ENCODE results near the gene MOGAT1.
A peak's percentile ranks its signal among the peaks of the same experiment; 100 is the strongest.

MOGAT1 gene, protein sequence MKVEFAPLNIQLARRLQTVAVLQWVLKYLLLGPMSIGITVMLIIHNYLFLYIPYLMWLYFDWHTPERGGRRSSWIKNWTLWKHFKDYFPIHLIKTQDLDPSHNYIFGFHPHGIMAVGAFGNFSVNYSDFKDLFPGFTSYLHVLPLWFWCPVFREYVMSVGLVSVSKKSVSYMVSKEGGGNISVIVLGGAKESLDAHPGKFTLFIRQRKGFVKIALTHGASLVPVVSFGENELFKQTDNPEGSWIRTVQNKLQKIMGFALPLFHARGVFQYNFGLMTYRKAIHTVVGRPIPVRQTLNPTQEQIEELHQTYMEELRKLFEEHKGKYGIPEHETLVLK

GRCh38 chr2:222671259-222672067 is at the start of gene MOGAT1:
Gene MOGAT1, plus strand, starts transcription at chr2:222671658. Its CDS starts 128 bp downstream, at chr2:222671786.
- no peak for DNase-seq

- no peak for DNase-seq
Measured at GRCh38 chr2:222621893-222622292, 49.6 kb upstream of the MOGAT1 start.

GRCh38 chr2:222622910-222623309 is 48.5 kb upstream of the MOGAT1 start:
- no peak for DNase-seq

- no peak for DNase-seq
Measured at GRCh38 chr2:222623756-222624309, 47.6 kb upstream of the MOGAT1 start.

DNA sequence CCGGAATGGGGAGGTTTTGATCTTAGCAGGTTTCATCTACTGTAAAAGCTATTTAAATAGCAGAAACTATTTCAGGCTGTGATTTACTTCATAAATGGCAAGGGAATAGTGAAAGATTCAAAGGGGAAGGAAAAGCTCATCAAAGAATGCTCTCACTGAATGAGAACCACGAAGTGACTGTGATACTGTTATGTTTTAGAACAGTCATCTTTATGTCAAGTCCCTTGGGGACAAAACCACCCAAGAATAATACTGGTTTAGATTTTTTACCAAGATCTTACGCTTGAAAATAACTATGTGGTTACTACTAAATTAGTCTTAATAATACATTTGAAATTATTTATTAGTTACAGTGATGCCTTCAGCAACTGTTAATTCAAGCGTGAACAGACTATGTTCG is 43.7 kb upstream of the MOGAT1 start:
- no peak for DNase-seq

DNA sequence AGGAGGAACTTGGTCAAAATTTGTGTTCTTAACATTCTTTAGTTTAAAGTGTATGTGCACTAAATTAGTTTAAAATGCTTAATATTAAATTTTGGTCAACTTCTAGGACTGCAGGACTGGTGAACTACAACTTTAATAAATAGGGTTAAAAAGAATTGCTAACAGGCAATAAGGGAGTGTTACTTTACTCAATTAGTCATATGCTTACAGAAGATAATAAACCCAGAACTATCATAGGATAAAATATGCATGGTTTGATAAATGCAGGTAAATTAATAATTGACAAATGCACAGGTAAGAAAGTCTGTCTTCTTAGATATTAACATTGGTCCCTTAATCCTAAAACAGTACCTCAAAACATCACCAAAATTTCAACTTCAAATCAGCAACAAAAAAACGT is 36.2 kb upstream of the MOGAT1 start:
- no peak for DNase-seq

- no peak for DNase-seq
Measured at GRCh38 chr2:222637067-222637466, 34.4 kb upstream of the MOGAT1 start.

DNA sequence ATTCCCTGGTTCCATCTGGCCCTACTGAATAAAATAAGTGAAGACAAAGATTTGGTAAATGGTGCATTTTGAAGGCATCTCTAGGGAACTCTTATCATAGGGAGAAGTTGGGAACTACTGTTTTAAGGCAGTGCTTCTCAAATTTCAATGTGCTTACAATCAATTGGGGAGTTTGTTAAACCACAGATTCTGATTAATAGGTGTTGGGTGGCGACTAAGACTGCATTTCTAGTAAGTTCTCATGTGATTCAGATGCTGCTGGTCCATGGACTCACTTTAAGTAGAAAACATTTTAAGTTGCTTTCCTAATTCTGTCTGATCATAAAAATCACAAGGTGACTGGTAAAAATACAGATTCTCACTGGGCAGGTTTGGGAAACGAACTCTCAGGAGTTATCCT is 30.1 kb upstream of the MOGAT1 start:
- no peak for DNase-seq

- DNase-seq: no peak
Measured at GRCh38 chr2:222643134-222643533, 28.3 kb upstream of the MOGAT1 start.

GRCh38 chr2:222646008-222646407 is 25.4 kb upstream of the MOGAT1 start:
- no peak for DNase-seq

DNA sequence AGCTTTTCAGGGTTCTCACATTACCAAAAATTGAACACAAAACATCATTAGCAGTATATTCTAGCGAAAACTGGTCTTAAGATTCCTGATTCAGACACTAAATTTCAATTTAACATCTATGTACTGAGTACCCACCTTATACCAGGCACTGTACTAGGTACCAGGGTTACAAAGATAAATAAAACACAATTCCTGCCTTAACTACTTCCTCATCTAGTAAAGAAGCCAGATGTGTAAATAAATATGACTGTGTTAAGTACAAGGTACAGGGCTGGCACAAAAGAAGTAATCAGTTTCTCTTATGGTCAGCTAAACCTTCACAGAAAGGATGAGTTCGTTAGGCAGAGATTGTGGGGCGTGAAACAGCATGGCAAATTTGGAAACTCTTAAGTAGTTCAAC is 21.7 kb upstream of the MOGAT1 start:
- DNase-seq: no peak

- DNase-seq: no peak
Measured at GRCh38 chr2:222651718-222652418, 19.6 kb upstream of the MOGAT1 start.

DNA sequence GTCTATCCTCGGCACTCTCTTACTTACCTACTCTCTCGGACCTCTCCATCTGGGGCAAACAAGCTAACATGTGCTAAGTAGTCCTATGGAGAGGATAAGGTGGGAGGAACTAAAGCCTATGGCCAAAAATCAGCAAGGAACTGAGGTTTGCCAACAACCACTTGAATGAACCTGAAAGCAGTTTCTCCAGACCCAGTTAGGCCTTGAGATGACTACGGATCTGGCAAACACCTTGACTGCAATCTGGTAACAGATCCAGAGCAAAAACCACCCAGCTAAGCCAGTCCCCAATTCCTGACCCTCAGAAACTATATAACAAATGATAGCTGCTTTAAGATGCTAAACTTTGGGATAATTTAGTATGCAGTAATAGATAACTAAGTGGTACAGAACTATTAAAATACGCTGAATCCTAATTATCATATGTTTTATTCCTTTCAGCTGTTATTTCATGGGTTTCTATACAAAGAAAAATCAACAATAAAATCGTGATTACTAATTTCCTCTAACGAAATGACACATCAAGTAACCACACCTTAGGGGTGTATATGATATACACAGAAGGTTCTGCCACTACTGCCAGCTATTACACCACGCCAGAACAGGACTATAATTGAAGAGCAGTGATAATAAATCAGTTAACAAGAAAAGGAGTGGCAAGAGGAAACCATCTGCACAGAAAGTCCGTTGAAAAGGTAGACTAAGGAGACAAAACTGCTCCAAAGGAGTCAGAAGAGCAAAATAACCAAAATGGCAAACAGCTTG is 18.8 kb upstream of the MOGAT1 start:
- no peak for DNase-seq

DNA sequence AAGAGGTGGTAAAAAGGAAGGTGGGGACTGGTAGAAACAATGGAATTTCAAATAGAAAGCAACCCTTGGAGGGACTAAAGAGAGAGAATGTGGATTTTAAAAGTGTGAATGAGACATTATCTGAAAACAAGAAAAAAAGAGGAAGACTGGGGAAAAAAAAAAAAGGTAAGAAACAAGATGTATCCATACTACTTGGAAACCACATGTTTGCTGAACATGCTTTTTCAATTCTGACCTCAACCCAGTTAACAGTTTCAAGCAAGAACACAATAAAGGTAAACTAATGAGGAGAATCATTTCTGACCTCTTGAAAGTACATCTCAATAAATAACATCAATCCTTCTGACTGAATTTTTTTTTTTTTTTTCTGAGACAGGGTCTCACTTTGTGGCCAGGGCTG is 18.2 kb upstream of the MOGAT1 start:
- DNase-seq: no peak

- DNase-seq: peak; percentile 95 to 97
Measured at GRCh38 chr2:222655787-222656525, 15.5 kb upstream of the MOGAT1 start, which contains the start of gene FARSB. Gene FARSB, minus strand, starts transcription at chr2:222656092. Its CDS starts 19 bp downstream, at chr2:222656073.

DNA sequence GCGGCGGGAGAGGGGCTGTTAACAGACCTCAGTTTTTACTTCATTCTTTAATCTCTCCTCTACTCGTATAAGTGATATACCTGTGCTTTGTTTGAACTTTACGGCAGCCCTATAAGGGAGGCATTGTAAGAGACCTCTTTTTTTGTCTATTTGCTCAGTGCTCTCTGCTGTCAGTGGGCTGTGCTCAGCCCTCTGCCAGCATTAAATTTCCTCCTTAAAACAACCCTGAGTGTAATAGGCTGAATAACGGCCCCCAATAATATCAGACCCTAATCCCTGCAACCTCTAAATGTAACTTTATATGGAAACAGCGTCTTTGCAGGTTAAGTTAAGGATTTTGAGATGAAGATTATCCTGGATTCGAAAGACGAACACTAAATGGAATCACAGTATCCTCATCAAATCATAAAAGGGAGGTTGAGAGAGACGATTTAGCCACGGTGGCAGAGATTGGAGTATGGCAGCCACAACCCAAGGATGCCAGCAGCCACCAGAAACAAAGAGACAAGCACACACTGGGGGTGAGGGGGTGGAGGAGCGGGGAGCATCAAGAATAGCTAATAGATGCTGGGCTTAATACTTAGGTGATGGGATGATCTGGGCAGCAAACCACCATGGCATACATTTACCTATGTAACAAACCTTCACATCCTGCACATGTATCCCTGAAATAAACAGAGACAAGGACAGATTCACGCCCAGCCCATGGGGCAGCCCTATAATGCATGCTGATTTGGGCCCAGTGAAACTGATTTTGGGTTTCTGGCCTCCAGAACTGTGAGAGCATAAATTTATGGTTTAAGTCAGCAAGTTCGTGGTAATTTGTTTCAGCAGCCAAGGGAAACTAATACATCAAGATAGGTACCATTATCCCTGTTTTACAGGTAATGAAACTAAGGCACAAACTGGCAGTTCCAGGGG is 14.7 kb upstream of the MOGAT1 start:
- DNase-seq: no peak

DNA sequence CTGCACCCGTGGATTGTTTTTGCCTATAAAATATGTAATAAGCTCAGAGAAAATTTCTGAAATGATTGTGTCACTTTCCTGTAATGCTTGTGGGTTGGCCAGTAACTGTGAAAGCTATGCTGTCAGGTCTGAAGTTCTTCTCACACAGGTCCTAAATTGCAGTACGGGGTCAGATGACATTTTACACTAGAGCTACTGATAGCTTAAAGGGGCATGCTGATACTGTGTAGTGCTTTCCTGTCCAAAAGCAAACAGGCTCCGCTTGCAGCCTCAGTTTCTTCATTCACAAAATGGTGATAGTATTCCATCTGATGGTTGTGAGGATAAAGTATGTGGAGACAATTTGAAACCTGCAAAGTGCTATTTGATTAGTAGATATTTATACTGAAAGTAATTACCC is 8.0 kb upstream of the MOGAT1 start:
- no peak for DNase-seq

GRCh38 chr2:222668494-222669154 is 2.8 kb upstream of the MOGAT1 start:
- DNase-seq: no peak

DNA sequence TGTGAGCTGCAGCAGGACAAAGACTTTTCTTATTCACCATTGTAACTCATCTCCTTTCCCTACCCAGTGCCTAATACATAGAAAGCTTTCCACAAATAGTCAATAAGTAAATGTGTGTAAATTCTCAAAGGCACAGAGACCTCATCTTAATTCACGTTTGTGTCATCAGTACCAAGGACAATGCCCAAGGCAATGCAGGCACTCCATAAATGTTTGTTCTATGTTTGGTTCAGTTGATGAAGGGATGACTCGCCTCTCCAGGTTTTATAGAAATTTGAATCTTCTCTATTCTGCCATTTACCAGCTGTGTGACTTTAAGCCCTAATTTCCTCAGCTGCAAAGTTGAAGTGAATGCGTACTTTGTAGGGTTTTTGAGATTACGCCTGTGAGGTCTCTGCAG is 2.1 kb upstream of the MOGAT1 start:
- no peak for DNase-seq
